ENCODE results near the gene CCDC142.
A peak's percentile ranks its signal among the peaks of the same experiment; 100 is the strongest.
"Not testable (repeated sequence)": the region's sequence is repeated elsewhere in the genome, so short reads cannot be mapped to it uniquely, and the experiment has no call there.

The CCDC142 gene

DNA sequence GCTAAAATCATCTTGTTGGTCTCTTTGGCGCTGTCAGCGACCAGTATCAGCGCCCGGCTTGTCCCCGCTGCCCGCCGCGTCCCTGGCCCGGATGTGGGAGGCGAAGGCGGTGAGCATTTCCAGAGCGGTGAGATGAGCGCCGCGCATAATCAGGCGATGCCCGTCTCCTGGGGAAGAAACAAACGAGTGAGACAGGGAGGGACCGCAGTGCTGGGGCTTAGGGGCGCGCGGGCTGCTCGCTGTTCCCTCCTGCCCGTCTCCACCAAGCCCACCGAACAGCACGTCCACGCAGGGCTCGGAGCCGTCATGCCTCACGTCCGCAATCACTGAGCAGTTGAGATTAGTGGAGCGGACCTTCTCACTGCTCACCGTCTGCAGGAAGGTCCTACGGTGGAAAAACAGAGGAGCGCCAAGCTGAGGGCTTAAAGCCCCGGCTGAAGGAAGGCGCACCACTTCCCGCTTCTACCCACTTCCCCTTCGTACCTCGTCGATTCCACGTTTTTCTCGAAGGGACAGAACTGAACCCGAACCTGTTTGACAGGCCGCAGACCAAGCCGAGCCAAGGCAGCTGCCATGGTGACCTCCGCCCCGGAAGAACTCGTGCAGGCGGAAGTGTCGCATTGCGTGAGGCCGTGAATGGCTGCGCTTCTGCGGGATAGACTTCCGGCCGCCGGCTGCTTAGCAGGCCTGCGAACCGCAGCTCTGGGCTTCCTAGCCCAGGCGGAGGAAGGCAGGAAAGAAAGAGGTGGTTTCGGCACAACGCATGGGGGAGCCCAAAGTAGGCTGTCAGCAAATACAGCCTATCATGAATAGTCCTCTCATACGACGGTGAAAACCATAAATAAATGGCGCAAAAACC lies 10.5 kb downstream of the CCDC142 start, which contains the start of gene MRPL53:
Gene MRPL53, minus strand, starts transcription at position 595 of the 859 bp plus-strand sequence. Its CDS starts 20 bp downstream, at position 575.
- Histone ChIP-seq H3K9me3 (ENCODE audit: control insufficient read depth, low read length) (no peaks in the 10 kb centered on the region), H3K27me3 (replicated peaks; ENCODE audit: control insufficient read depth, insufficient read depth, low read length) (no peaks in the 10 kb centered on the region), H3K9ac (ENCODE audit: low read length) (peak within 1 kb of the TSS; percentile 98), H3K36me3 (ENCODE audit: control insufficient read depth, insufficient read depth, low read length, severe bottlenecking) (peaks cover 20% of the 10 kb centered on the region), H3K4me1 (ENCODE audit: control insufficient read depth, insufficient read depth, low read length) (peaks cover 13% of the 10 kb centered on the region), H3K4me3 (ENCODE audit: low read length) (peak within 1 kb of the TSS; percentile 94)
- peak; percentile 96 for DNase-seq (ENCODE audit: low read depth)

- peak overlapping the region; percentile 94 for H3K4me3 ChIP-seq (ENCODE audit: low read length)
- H3K36me3 ChIP-seq (ENCODE audit: control insufficient read depth, insufficient read depth, low read length, severe bottlenecking), result peaks cover 18% of the 10 kb centered on the region
- no peaks in the 10 kb centered on the region for H3K27me3 ChIP-seq (replicated peaks; ENCODE audit: control insufficient read depth, insufficient read depth, low read length)
- peaks cover 13% of the 10 kb centered on the region for H3K4me1 ChIP-seq (ENCODE audit: control insufficient read depth, insufficient read depth, low read length)
- H3K9me3 ChIP-seq (ENCODE audit: control insufficient read depth, low read length), result no peaks in the 10 kb centered on the region
- H3K9ac ChIP-seq (ENCODE audit: low read length), result peak overlapping the region; percentile 98
- peak; percentile 22 for DNase-seq (ENCODE audit: low read depth)
These were observed 11.3 kb downstream of the CCDC142 start for GRCh38 chr2:74471332-74472065.

GRCh38 chr2:74470742-74471141 lies 12.1 kb downstream of the CCDC142 start:
- Histone ChIP-seq H3K36me3 (ENCODE audit: control insufficient read depth, insufficient read depth, low read length, severe bottlenecking) (peaks cover 16% of the 10 kb centered on the region), H3K4me1 (ENCODE audit: control insufficient read depth, insufficient read depth, low read length) (peaks cover 17% of the 10 kb centered on the region)
- H3K9ac ChIP-seq (ENCODE audit: low read length); H3K4me3 ChIP-seq (ENCODE audit: low read length); H3K9me3 ChIP-seq (ENCODE audit: control insufficient read depth, low read length); DNase-seq (ENCODE audit: low read depth); H3K27me3 ChIP-seq (replicated peaks; ENCODE audit: control insufficient read depth, insufficient read depth, low read length): not testable (repeated sequence)

GRCh38 chr2:74464406-74464805 lies 18.4 kb downstream of the CCDC142 start:
- H3K9ac ChIP-seq (ENCODE audit: low read length), result peak overlapping the region; percentile 94
- no peaks in the 10 kb centered on the region for H3K9me3 ChIP-seq (ENCODE audit: control insufficient read depth, low read length)
- H3K36me3 ChIP-seq (ENCODE audit: control insufficient read depth, insufficient read depth, low read length, severe bottlenecking), result peaks cover 18% of the 10 kb centered on the region
- no peak for DNase-seq (ENCODE audit: low read depth)
- peaks cover 9% of the 10 kb centered on the region for H3K4me1 ChIP-seq (ENCODE audit: control insufficient read depth, insufficient read depth, low read length)
- H3K4me3 ChIP-seq (ENCODE audit: low read length), result peak overlapping the region; percentile 84
- H3K27me3 ChIP-seq (replicated peaks; ENCODE audit: control insufficient read depth, insufficient read depth, low read length), result no peaks in the 10 kb centered on the region

DNA sequence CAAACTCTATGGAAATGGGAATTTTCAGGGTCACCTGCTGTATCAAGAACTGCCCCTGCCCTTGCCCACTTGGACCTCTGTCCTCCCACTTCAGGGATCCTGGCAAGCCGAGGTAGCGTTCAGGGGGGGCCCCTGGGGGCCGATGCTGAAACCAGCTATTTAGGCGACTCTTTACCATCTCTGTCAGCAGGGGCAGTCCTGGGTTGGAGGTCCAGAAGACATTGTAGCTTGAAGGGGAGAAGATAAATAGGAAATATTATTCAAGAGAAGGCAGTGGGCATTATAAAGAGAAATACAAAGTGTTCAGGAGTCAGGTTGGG lies 20.1 kb downstream of the CCDC142 start:
- Histone ChIP-seq H3K27me3 (replicated peaks; ENCODE audit: control insufficient read depth, insufficient read depth, low read length) (no peaks in the 10 kb centered on the region), H3K9ac (ENCODE audit: low read length) (no peak overlapping the region), H3K4me3 (ENCODE audit: low read length) (no peak overlapping the region), H3K36me3 (ENCODE audit: control insufficient read depth, insufficient read depth, low read length, severe bottlenecking) (peaks cover 18% of the 10 kb centered on the region), H3K4me1 (ENCODE audit: control insufficient read depth, insufficient read depth, low read length) (peaks cover 12% of the 10 kb centered on the region), H3K9me3 (ENCODE audit: control insufficient read depth, low read length) (no peaks in the 10 kb centered on the region)
- DNase-seq (ENCODE audit: low read depth), result no peak

- Histone ChIP-seq H3K27me3 (replicated peaks; ENCODE audit: control insufficient read depth, insufficient read depth, low read length) (no peaks in the 10 kb centered on the region), H3K4me1 (ENCODE audit: control insufficient read depth, insufficient read depth, low read length) (peaks cover 12% of the 10 kb centered on the region), H3K9me3 (ENCODE audit: control insufficient read depth, low read length) (no peaks in the 10 kb centered on the region), H3K9ac (ENCODE audit: low read length) (no peak overlapping the region), H3K36me3 (ENCODE audit: control insufficient read depth, insufficient read depth, low read length, severe bottlenecking) (peaks cover 18% of the 10 kb centered on the region), H3K4me3 (ENCODE audit: low read length) (no peak overlapping the region)
- no peak for DNase-seq (ENCODE audit: low read depth)
These were observed 20.6 kb downstream of the CCDC142 start for GRCh38 chr2:74462054-74462785.

DNA sequence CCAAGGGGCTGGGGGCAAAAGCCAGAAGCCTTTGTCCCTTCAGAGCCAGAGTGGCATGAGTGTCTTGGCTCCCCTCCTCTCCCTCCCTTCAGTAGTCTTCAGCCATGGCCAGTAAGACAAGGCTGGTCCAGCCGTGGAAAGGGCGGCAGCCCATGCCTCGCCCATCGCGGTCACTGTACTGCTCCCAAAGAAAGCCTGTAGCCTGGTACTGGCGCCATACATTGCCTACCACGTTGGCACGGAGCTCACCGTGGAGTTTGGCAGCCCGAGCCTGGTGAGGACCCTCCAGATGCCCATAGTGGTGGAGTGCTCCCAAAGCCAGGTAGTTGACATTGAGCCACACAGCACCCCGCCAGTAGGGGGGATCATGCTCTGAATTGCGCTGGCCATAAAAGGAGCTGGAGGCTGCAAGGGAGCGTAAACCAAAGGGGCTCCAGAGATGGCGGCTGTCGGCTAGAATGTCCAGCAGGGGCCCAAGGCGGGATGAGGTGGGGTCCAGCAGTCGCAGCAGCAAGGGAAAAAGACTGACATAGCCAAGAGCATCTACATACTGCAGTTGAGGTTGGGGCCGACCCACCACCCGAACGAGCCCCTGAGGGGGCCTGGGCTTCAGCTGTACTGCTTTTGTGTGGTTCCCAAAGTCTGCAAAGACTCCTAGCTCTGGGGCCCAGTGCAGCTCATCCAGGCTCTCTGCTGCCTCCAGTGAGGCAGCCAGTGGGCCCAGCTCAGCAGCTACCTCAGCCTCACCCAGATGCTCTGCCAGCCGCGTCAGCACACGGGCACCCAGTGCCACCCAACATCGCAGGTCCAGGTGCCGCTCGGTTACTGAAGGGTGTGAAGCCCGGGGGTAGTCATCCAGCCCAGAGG lies 21.4 kb downstream of the CCDC142 start:
- peaks cover 18% of the 10 kb centered on the region for H3K4me1 ChIP-seq (ENCODE audit: control insufficient read depth, insufficient read depth, low read length)
- H3K36me3 ChIP-seq (ENCODE audit: control insufficient read depth, insufficient read depth, low read length, severe bottlenecking), result peaks cover 18% of the 10 kb centered on the region
- H3K9me3 ChIP-seq (ENCODE audit: control insufficient read depth, low read length), result no peaks in the 10 kb centered on the region
- H3K4me3 ChIP-seq (ENCODE audit: low read length), result no peak overlapping the region
- DNase-seq (ENCODE audit: low read depth), result no peak
- H3K27me3 ChIP-seq (replicated peaks; ENCODE audit: control insufficient read depth, insufficient read depth, low read length), result no peaks in the 10 kb centered on the region
- H3K9ac ChIP-seq (ENCODE audit: low read length), result no peak overlapping the region

DNA sequence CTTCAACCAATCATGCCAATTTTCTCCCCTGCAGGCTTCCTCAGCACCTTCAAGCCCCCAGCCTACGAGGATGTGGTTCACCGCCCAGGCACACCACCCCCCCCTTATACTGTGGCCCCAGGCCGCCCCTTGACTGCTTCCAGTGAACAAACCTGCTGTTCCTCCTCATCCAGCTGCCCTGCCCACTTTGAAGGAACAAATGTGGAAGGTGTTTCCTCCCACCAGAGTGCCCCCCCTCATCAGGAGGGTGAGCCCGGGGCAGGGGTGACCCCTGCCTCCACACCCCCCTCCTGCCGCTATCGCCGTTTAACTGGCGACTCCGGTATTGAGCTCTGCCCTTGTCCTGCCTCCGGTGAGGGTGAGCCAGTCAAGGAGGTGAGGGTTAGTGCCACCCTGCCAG lies 22.6 kb downstream of the CCDC142 start:
- not testable (repeated sequence) for H3K9me3 ChIP-seq (ENCODE audit: control insufficient read depth, low read length); DNase-seq (ENCODE audit: low read depth); H3K9ac ChIP-seq (ENCODE audit: low read length); H3K27me3 ChIP-seq (replicated peaks; ENCODE audit: control insufficient read depth, insufficient read depth, low read length); H3K4me3 ChIP-seq (ENCODE audit: low read length)
- Histone ChIP-seq H3K4me1 (ENCODE audit: control insufficient read depth, insufficient read depth, low read length) (peaks cover 24% of the 10 kb centered on the region), H3K36me3 (ENCODE audit: control insufficient read depth, insufficient read depth, low read length, severe bottlenecking) (peaks cover 18% of the 10 kb centered on the region)

DNA sequence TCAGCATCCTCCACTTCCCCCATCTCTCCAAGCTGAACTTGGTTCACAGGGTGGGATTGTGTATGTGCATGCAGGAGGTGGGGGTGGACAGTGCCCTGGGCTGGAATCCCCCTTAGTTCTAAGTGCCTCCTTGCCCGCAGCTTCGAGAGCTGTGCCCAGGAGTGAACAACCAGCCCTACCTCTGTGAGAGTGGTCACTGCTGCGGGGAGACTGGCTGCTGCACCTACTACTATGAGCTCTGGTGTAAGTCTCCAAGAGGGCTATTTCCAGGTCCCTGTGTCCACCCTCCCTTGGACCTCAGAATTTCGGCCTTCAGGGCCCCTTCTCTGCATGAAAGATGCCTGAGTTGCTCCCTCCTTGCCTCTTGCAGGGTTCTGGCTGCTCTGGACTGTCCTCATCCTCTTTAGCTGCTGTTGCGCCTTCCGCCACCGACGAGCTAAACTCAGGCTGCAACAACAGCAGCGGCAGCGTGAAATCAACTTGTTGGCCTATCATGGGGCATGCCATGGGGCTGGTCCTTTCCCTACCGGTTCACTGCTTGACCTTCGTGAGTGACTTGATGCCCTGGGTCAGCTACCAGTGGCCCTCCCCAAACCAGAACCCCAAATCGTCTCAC lies 23.2 kb downstream of the CCDC142 start:
- Histone ChIP-seq H3K9ac (ENCODE audit: low read length) (peak overlapping the region; percentile 19), H3K36me3 (ENCODE audit: control insufficient read depth, insufficient read depth, low read length, severe bottlenecking) (peaks cover 18% of the 10 kb centered on the region), H3K4me3 (ENCODE audit: low read length) (peak overlapping the region; percentile 99), H3K4me1 (ENCODE audit: control insufficient read depth, insufficient read depth, low read length) (peaks cover 24% of the 10 kb centered on the region)
- not testable (repeated sequence) for H3K9me3 ChIP-seq (ENCODE audit: control insufficient read depth, low read length); DNase-seq (ENCODE audit: low read depth); H3K27me3 ChIP-seq (replicated peaks; ENCODE audit: control insufficient read depth, insufficient read depth, low read length)

DNA sequence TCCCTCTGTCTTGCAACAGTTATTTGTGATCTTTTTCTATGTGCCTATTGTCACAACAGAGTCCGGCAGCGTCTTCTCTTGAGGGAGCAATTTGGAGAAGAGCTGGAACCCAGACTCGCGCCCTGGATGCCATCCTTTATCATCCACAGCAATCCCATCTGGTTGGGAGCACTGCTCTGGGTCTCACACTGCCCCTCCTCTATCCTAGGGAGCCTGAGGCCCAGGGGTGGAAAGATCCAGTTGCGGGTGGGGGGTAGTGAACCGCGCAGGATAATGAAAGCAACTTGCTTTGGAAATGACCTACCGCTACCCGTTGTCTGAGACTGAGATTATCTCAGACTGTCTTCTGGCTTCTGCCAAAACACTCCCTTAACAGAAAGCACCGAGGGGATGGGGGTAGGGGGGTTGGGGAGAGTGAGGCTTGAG lies 23.8 kb downstream of the CCDC142 start:
- Histone ChIP-seq H3K4me1 (ENCODE audit: control insufficient read depth, insufficient read depth, low read length) (peaks cover 23% of the 10 kb centered on the region), H3K9me3 (ENCODE audit: control insufficient read depth, low read length) (no peaks in the 10 kb centered on the region), H3K4me3 (ENCODE audit: low read length) (peak overlapping the region; percentile 99), H3K27me3 (replicated peaks; ENCODE audit: control insufficient read depth, insufficient read depth, low read length) (no peaks in the 10 kb centered on the region), H3K36me3 (ENCODE audit: control insufficient read depth, insufficient read depth, low read length, severe bottlenecking) (peaks cover 18% of the 10 kb centered on the region), H3K9ac (ENCODE audit: low read length) (peak overlapping the region; percentile 97)
- peak; percentile 52 for DNase-seq (ENCODE audit: low read depth)
